Spinal cord (tissue), 10 donors: ENCODE data around the gene LRRTM4. TPM values are rescaled to one million over a fixed set of nuclear protein-coding genes. Genes with fewer than 3 reads are reported as not detected.

Experiments used
- DNase-seq, 6 donors: peaks; one replicate each; pipeline versions ENCODE4 v3.0.0 to v3.0.0-alpha.2; 2013 to 2015; ENCODE audit warnings: low spot score in 6 of 6, low read depth in 4 of 6
- H3K27ac ChIP-seq: one replicate; pipeline ENCODE4 v1.5.1; 2013; ENCODE audit warnings: low read depth, low read length, control low read depth
- H3K27me3 ChIP-seq: one replicate; pipeline ENCODE4 v1.6.1; 2013; ENCODE audit warnings: low read length; ENCODE audit not compliant: control insufficient read depth, insufficient read depth
- H3K36me3 ChIP-seq: one replicate; pipeline ENCODE4 v1.6.1; 2013; ENCODE audit warnings: low read length; ENCODE audit not compliant: control insufficient read depth, insufficient read depth
- H3K4me1 ChIP-seq: one replicate; pipeline ENCODE4 v1.6.1; 2013; ENCODE audit warnings: low read length; ENCODE audit not compliant: control insufficient read depth, insufficient read depth
- H3K4me3 ChIP-seq: one replicate; pipeline ENCODE4 v1.5.1; 2013; ENCODE audit warnings: low read depth, low read length, control low read depth
- H3K9me3 ChIP-seq: one replicate; pipeline ENCODE4 v1.6.1; 2013; ENCODE audit warnings: low read length; ENCODE audit not compliant: control insufficient read depth, insufficient read depth
- WGBS: methylation state at CpG from one replicate; pipeline ENCODE4 v1.1.5; 2013; ENCODE audit warnings: missing lambda C conversion rate; ENCODE audit not compliant: insufficient coverage; 5-methylcytosine and 5-hydroxymethylcytosine counted together
- polyA plus RNA-seq, 2 donors: library from polyadenylated mRNA; unstranded; fragments of 120-200 nt; gene quantifications; one replicate each; pipeline ENCODE4 v1.2.1, GENCODE V29; 2013; ENCODE audit not compliant: insufficient read length in 2 of 2
- total RNA-seq, 2 donors: library from RNA; depleted of rRNA in 1 of 2; stranded (reverse); fragments of 120-200 nt in 1 of 2; fragments of >200 nt in 1 of 2; gene quantifications; one replicate each; pipeline versions ENCODE4 v1.2.3 to v1.2.4, GENCODE V29; 2013 to 2014
- donor health status: healthy.

The LRRTM4 gene
- total and polyA plus RNA-seq, 4 donors, result 12.6 to 30.4 (median 14.8) TPM

DNA sequence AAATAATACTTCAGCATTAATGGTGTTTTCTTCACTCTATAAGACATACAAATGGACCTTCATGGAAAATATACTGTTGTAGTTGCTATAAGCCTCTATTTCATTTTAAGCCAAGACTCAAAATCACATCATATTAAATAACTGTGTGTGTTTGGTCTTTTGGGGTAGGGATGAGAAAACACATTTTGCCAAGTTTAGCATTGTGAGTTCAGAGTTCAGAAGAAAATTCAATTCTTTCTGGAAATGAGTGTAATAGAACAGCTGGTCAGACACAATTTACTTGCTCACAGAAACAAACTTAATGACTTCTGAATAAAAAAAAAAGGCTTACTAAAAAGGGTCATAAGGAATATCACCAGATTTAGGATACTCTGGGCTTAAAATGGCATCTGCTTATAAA lies 149.5 kb downstream of the LRRTM4 start:
- no peak overlapping the region for H3K4me3 ChIP-seq
- no peaks in the 10 kb centered on the region for H3K36me3 ChIP-seq
- DNase-seq, result no peak

DNA sequence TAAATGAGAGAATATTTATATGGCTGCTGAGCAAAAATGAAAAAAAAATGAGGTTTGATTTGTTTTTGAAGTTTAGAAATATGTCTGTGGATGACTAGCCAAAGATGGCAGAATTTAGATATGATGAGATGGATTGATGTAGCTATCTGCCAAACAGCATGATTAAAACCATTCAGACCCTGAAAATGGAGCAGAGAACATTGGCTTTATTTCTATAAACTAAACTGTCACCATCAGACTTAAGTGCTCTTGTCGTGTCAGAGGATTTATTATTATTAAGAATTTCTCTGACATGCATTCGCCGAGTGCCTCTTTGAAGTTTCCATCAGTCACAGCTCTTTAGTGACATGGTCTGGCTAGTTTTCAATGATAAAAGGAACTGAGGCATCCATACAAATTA lies 151.7 kb downstream of the LRRTM4 start:
- WGBS, result no CpG with 5 or more reads among the region's 3 CpGs

More for the DNA sequence above, 149.5 kb downstream of the LRRTM4 start:
- Histone ChIP-seq H3K27me3 (no peaks in the 10 kb centered on the region), H3K27ac (no peak overlapping the region), H3K4me1 (no peaks in the 10 kb centered on the region), H3K9me3 (no peaks in the 10 kb centered on the region)

DNA sequence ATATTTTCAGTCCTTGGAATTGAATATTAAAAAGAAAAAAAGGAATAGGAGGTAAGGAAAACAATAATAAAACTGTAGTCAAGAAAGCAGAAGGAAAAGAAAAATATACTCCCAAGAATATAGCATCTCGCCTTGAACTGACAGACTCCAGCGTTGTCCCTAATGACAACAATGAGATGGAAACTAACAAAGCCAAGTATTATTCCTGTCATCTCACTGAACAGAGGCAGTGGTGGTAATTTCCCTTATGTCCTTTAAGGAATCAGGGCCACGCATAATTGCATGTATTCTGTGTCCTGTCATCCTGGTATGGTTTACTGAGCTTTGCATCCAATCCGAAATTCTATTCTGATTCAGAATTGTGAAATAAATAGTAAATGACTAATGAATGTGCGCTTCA lies 158.9 kb downstream of the LRRTM4 start:
- no peak overlapping the region for H3K4me3 ChIP-seq
- no peaks in the 10 kb centered on the region for H3K9me3 ChIP-seq
- no peaks in the 10 kb centered on the region for H3K27me3 ChIP-seq
- H3K27ac ChIP-seq, result no peak overlapping the region
- H3K4me1 ChIP-seq, result no peaks in the 10 kb centered on the region
- DNase-seq, result no peak
- 83% methylated on average over 1 of the region's 5 CpGs for WGBS
- H3K36me3 ChIP-seq, result no peaks in the 10 kb centered on the region

More for the DNA sequence above, 151.7 kb downstream of the LRRTM4 start:
- no peaks in the 10 kb centered on the region for H3K36me3 ChIP-seq
- H3K9me3 ChIP-seq, result no peaks in the 10 kb centered on the region
- H3K4me3 ChIP-seq, result no peak overlapping the region
- no peaks in the 10 kb centered on the region for H3K27me3 ChIP-seq
- no peaks in the 10 kb centered on the region for H3K4me1 ChIP-seq
- DNase-seq, result no peak
- H3K27ac ChIP-seq, result no peak overlapping the region

DNA sequence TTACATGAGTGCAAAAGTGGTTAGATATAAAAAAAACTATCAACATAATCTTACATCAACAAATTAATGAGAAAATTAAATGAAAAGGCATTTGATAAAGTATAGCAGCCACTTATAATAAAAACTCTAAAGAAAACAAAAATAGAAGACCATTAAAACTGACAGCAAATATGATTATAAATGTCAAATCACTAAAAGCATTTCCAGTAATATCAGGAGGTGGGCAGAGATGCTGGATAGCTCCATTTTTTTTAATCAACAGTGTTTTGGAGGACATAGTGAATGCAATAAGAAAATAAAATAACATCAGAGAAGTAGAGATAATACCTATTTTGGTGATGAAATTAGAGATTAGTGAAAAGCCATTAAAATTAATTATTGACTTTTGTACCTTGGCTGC lies 173.4 kb downstream of the LRRTM4 start:
- Histone ChIP-seq H3K4me1 (no peaks in the 10 kb centered on the region), H3K9me3 (peaks cover 4% of the 10 kb centered on the region), H3K27ac (no peak overlapping the region)

DNA sequence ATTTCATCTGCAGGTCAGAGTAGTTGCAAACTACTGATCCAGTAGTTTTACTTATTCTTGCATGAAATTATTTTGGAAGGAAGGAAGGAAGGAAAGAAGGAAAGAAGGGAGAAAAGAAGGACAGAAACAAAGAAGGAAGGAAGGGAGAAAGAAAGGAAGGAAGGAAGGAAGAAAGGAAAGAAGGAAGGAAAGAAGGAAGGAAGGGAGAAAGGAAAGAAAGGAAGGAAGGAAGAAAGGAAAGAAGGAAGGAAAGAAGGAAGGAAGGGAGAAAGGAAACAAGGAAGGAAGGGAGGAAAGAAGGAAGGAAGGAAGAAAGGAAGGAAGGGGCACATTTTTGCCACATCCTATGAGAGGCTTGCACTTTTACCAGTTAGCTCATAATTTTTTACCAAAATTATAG lies 186.2 kb downstream of the LRRTM4 start:
- no peak overlapping the region for H3K4me3 ChIP-seq
- no peaks in the 10 kb centered on the region for H3K36me3 ChIP-seq
- H3K4me1 ChIP-seq, result no peaks in the 10 kb centered on the region
- no peaks in the 10 kb centered on the region for H3K27me3 ChIP-seq
- DNase-seq, result no peak
- H3K27ac ChIP-seq, result no peak overlapping the region
- H3K9me3 ChIP-seq, result peaks cover 7% of the 10 kb centered on the region

More for the DNA sequence above, 173.4 kb downstream of the LRRTM4 start:
- H3K4me3 ChIP-seq, result no peak overlapping the region
- H3K36me3 ChIP-seq, result no peaks in the 10 kb centered on the region
- no peak for DNase-seq
- H3K27me3 ChIP-seq, result no peaks in the 10 kb centered on the region

DNA sequence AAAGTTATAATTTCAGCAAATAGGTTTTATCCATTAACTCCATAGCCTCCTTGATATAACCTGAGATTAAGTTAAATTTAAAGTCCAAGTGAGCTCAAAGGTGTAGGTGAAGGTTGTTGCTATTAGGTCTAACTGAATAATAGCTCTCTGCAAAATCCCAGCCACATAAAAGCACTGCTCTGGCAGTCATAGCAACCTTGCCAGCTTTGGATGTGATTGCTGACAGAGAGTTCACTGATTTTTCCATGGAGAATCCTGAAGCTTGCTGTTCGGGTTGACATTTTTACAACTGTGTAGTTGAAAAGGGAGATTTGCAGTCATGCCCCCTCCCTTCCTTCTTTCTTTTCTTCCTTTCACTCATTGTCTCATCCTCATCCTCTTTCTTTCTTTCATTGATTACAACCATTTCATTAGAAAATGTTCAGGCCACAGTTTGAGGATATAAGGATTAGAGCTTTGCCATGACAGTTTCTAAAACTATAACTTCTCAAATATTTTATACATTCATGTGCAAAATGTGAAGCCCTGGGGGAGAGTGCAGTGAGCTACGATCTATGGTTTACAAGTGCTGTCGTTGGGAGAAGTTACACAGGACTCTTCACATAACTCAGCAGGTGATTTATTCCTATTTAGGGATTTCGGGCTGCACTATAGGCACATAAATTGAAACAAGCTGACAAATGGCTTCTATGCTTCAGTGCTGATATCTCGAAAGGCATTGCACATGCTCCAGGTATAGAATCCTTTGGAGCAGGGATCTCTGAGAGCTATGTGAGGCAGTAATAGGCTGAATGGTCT lies 193.8 kb downstream of the LRRTM4 start:
- 25% methylated on average over 1 of the region's 5 CpGs for WGBS
- Histone ChIP-seq H3K9me3 (no peaks in the 10 kb centered on the region), H3K27me3 (no peaks in the 10 kb centered on the region), H3K27ac (no peak overlapping the region), H3K4me1 (no peaks in the 10 kb centered on the region), H3K4me3 (no peak overlapping the region), H3K36me3 (no peaks in the 10 kb centered on the region)
- DNase-seq, result peak; percentile 21 to 80 (median 44)

DNA sequence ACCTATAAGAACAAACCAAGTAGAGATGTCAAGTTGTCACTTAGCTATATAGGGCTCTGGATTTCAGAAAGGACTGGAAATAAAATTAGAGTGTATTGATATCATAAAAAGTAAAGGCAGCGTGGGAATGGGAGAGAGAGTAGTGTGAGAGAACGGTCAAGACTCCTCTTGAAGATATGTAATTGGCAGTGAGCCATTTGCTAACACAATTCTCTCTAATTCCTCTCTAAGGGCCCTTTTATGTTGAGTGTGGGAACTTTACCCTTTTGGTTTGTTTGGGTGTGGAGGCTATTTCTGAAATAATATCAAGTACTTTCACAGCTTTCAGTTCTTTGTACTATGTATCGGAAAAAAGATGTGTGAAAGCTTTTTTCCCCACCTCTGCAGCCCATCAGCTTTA lies 196.8 kb downstream of the LRRTM4 start:
- Histone ChIP-seq H3K4me3 (no peak overlapping the region), H3K36me3 (no peaks in the 10 kb centered on the region), H3K4me1 (no peaks in the 10 kb centered on the region), H3K9me3 (no peaks in the 10 kb centered on the region), H3K27ac (no peak overlapping the region), H3K27me3 (no peaks in the 10 kb centered on the region)
- no peak for DNase-seq
- WGBS, result no CpG with 5 or more reads among the region's 3 CpGs

DNA sequence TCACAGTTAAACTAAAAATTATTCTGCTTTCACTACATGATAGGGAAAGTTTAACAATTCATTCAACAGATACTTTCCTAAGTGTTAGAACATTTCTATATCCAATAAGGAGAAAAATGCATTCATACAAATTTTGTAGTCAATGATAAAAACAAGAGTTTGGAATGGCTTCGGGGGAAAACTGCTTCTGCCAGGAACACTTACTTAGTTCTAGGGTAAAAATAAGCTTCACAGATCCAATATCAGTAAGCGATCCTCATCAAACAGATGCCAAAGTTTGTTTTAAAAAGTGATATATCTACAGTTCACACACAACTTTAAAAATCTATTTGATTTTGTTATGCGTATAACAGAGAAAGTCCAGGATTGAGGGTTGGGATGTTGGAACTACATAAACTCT lies 199.7 kb downstream of the LRRTM4 start:
- Histone ChIP-seq H3K36me3 (no peaks in the 10 kb centered on the region), H3K4me1 (no peaks in the 10 kb centered on the region), H3K27me3 (no peaks in the 10 kb centered on the region), H3K4me3 (no peak overlapping the region), H3K9me3 (no peaks in the 10 kb centered on the region), H3K27ac (no peak overlapping the region)
- no CpG with 5 or more reads among the region's 3 CpGs for WGBS
- peak in 1 of 6 donors; percentile 18 for DNase-seq

DNA sequence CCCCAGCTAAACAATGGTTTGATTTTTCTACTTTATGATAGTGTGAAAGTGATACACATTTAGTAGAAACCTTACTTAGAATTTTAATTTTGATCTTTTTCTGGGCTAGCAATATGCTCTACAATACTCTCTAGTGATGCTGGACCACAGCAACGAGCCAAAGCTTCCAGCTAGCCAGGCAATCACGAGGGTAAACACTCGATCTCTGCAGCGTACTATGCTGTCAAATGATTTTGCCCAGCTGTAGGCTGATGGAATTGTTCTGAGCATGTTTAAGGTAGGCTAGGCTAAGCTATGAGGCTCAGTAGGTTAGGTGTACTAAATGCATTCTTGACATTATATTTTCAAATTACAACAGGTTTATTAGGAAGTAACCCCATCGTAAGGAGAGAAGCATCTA lies 207.5 kb downstream of the LRRTM4 start:
- no peaks in the 10 kb centered on the region for H3K4me1 ChIP-seq
- H3K4me3 ChIP-seq, result no peak overlapping the region
- no CpG with 5 or more reads among the region's 5 CpGs for WGBS
- H3K27ac ChIP-seq, result no peak overlapping the region
- no peaks in the 10 kb centered on the region for H3K9me3 ChIP-seq
- peak in 1 of 6 donors; percentile 46 for DNase-seq
- H3K36me3 ChIP-seq, result no peaks in the 10 kb centered on the region
- H3K27me3 ChIP-seq, result no peaks in the 10 kb centered on the region

DNA sequence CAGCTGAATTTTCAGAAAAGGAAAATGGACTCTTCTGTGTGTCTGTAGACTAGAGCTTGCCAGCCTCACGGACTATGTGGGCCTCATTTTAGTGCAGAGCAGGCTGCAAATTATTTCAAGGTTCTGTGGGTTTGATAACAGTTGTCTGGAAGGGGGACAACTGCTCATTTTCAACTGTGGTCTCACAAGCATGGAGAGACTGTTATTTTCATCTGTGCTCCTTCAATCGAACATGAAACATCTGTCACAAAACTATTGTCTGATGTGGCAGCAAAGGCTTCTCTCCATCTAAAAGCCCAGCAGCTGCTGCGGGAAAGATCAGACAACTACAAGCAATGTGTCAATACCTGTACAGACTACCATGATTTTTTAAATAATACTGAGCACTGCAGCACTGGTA lies 211.8 kb downstream of the LRRTM4 start:
- Histone ChIP-seq H3K36me3 (no peaks in the 10 kb centered on the region), H3K27ac (no peak overlapping the region), H3K4me1 (no peaks in the 10 kb centered on the region), H3K4me3 (no peak overlapping the region), H3K27me3 (no peaks in the 10 kb centered on the region), H3K9me3 (no peaks in the 10 kb centered on the region)
- WGBS, result 39% methylated on average over 3 of the region's 3 CpGs
- peak in 2 of 6 donors; percentile 15 to 85 for DNase-seq
